ENCODE results near the gene PDGFRB. TPM values are rescaled to one million over a fixed set of nuclear protein-coding genes. Genes with fewer than 3 reads are reported as not detected.

The PDGFRB gene
- total RNA-seq, 4 donors from 2014 or later = 87.5 to 161 (median 113) TPM

DNA sequence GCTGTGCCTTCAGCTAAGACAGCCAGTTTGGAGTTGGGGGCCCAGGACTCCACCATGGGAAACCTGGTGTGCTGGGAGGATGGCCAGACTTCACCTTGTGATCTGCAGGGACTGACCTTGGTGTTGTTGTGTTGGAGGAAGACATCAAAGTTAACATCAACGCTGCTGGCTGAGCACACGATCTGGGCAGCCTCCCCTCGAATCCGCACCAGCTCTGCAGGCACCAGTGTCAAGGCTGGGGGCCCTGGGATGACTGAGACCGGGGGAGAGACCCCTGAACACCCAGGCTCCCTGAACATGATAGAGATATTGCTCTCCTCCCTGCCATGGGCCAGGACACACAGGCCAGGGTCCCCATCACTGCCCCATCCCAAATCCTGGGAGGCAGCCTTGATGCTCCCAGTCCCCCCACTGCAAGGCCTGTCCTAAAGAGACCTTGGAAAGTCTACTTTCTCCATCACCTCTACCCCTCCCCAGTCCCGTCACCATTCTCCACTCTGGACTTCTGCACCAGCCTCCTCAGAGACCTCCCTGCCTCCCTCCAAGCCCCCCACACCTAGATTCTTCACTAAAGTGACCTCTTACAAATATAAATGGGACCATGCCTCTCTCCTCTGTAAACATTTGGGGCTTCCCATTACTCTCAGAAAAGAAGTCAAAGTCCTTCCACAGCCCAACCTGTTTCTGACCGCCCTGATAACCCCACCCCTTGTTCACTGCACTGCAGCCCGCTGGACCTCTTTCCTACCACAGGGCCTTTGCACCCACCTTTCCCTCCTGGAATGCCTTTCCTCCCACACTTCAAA lies 77.4 kb downstream of the PDGFRB start:
- no peak overlapping the region for H3K27ac ChIP-seq
- H3K4me3 ChIP-seq = no peak overlapping the region
- no peaks in the 10 kb centered on the region for H3K4me1 ChIP-seq
- ATAC-seq = no peak
- no peaks in the 10 kb centered on the region for H3K36me3 ChIP-seq
- no peaks in the 10 kb centered on the region for H3K9me3 ChIP-seq
- no peaks in the 10 kb centered on the region for H3K27me3 ChIP-seq
- 93 to 100% methylated on average over 3 of the region's 8 CpGs for WGBS, 2 donors (ENCODE audit: low coverage in 1 of 2)
- TF ChIP-seq EP300 (IDR thresholded peaks at IDR 0.05) = no peak
- no peak for TF ChIP-seq POLR2AphosphoS5 (IDR thresholded peaks at IDR 0.05)
- TF ChIP-seq POLR2A (IDR thresholded peaks at IDR 0.05) = no peak
- TF ChIP-seq, protein P1, sequence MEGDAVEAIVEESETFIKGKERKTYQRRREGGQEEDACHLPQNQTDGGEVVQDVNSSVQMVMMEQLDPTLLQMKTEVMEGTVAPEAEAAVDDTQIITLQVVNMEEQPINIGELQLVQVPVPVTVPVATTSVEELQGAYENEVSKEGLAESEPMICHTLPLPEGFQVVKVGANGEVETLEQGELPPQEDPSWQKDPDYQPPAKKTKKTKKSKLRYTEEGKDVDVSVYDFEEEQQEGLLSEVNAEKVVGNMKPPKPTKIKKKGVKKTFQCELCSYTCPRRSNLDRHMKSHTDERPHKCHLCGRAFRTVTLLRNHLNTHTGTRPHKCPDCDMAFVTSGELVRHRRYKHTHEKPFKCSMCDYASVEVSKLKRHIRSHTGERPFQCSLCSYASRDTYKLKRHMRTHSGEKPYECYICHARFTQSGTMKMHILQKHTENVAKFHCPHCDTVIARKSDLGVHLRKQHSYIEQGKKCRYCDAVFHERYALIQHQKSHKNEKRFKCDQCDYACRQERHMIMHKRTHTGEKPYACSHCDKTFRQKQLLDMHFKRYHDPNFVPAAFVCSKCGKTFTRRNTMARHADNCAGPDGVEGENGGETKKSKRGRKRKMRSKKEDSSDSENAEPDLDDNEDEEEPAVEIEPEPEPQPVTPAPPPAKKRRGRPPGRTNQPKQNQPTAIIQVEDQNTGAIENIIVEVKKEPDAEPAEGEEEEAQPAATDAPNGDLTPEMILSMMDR (IDR thresholded peaks at IDR 0.05) = no peak

DNA sequence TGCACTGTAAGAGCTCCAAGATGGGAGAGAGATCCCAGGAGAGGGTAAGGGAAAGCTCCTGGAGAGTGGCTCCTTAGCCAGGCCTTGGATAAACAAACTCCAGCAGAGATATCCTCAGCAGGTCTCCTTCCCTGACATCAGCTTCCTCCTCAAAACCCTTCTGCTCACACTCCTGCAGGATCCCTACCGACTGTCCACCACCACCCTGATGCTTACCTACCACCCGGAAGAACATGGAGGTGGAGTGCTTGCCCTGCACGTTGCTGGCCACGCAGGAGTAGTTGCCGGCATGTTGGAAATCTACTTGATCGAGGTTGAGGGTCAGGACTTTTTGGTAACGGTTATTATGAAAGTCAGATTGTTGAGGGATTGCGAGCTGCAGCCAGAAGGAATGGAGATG lies 78.6 kb downstream of the PDGFRB start:
- Histone ChIP-seq H3K4me1 (no peaks in the 10 kb centered on the region), H3K27me3 (no peaks in the 10 kb centered on the region), H3K9me3 (no peaks in the 10 kb centered on the region), H3K4me3 (no peak overlapping the region), H3K36me3 (no peaks in the 10 kb centered on the region), H3K27ac (no peak overlapping the region)
- no peak for ATAC-seq
- no peak for TF ChIP-seq POLR2A (IDR thresholded peaks at IDR 0.05)
- TF ChIP-seq, protein P1 (IDR thresholded peaks at IDR 0.05) = no peak
- TF ChIP-seq POLR2AphosphoS5 (IDR thresholded peaks at IDR 0.05) = no peak
- no peak for TF ChIP-seq EP300 (IDR thresholded peaks at IDR 0.05)
- WGBS, 2 donors (ENCODE audit: low coverage in 1 of 2) = 67 to 93% methylated on average over 1 to 6 of the region's 8 CpGs

DNA sequence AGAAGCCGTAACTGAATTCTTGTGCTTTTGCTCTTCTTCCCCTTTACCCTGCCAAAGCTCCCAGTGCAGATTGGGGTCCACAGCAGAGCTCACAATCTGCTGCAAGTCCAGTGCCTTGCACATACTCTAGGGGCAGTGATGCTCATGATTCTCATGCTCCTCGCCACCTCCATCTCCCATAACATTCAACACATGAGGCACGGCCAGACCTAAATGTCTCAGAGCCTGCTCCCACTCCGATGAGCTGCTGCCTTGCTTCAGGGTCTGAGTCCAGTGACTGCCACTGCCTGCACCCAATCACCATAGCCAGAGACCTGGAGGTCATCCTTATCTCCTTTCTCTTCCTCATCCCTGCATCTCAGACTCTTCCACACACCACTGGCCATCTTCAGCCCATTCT lies 79.8 kb downstream of the PDGFRB start:
- 71 to 83% methylated on average over 3 to 4 of the region's 4 CpGs for WGBS, 2 donors (ENCODE audit: low coverage in 1 of 2)
- no peak for ATAC-seq
- H3K9me3 ChIP-seq = no peaks in the 10 kb centered on the region
- no peaks in the 10 kb centered on the region for H3K27me3 ChIP-seq
- H3K4me3 ChIP-seq = no peak overlapping the region
- no peak for TF ChIP-seq POLR2A (IDR thresholded peaks at IDR 0.05)
- TF ChIP-seq, protein P1 (IDR thresholded peaks at IDR 0.05) = no peak
- TF ChIP-seq EP300 (IDR thresholded peaks at IDR 0.05) = no peak
- TF ChIP-seq POLR2AphosphoS5 (IDR thresholded peaks at IDR 0.05) = no peak
- no peaks in the 10 kb centered on the region for H3K36me3 ChIP-seq
- H3K4me1 ChIP-seq = no peaks in the 10 kb centered on the region
- no peak overlapping the region for H3K27ac ChIP-seq

DNA sequence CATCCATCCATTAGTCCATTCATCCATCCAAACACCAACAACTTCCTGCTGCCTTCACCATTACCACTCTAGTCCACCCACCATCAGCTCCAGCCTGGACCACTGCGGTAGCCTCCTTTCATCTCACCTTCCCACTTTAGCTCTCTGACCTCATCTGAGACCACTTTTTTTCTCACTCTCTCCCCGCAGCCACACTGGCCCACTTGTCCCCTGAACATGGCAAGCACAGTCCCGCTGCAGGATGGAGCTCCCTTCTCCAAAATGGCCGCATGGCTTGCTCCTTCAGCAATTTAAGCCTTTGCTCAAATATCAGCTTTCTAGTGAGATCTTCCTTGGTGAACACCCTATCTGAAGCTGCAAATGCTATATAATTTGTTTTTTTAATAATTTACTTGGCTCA lies 80.4 kb downstream of the PDGFRB start:
- WGBS, 2 donors (ENCODE audit: low coverage in 1 of 2) = 92 to 94% methylated on average over 4 of the region's 4 CpGs
- Histone ChIP-seq H3K36me3 (no peaks in the 10 kb centered on the region), H3K4me1 (no peaks in the 10 kb centered on the region)

More for the DNA sequence above, 80.4 kb downstream of the PDGFRB start:
- H3K9me3 ChIP-seq = no peaks in the 10 kb centered on the region
- H3K4me3 ChIP-seq = no peak overlapping the region
- no peak for ATAC-seq
- TF ChIP-seq EP300 (IDR thresholded peaks at IDR 0.05) (no peak), POLR2A (IDR thresholded peaks at IDR 0.05) (no peak), POLR2AphosphoS5 (IDR thresholded peaks at IDR 0.05) (no peak)
- TF ChIP-seq, protein P1 (IDR thresholded peaks at IDR 0.05) = no peak
- H3K27ac ChIP-seq = no peak overlapping the region
- no peaks in the 10 kb centered on the region for H3K27me3 ChIP-seq
